Astrocyte of the spinal cord (primary cell): ENCODE measurements around the gene MRM1.
A peak's percentile ranks its signal among the peaks of the same experiment; 100 is the strongest.

ENCODE experiments used
- DNase-seq: peaks from one replicate; pipeline ENCODE4 v3.0.0; 2011; ENCODE audit warnings: low read depth, low spot score
- H3K4me3 ChIP-seq: 2 replicates; pipeline ENCODE4 v1.5.1; 2011; ENCODE audit warnings: low read depth, mild to moderate bottlenecking, low read length, moderate library complexity
- in situ Hi-C: cut with HindIII; loops from 2 replicates; pipeline ENCODE4 v1.10.0; 2017; ENCODE audit warnings: low sequenced_read_pairs
- TF ChIP-seq, protein P1 (sequence below): IDR thresholded peaks from 2 replicates; pipeline ENCODE4 v1.5.1; 2012; ENCODE audit warnings: low read depth, mild to moderate bottlenecking, low read length, inconsistent platforms

Gene MRM1

DNA sequence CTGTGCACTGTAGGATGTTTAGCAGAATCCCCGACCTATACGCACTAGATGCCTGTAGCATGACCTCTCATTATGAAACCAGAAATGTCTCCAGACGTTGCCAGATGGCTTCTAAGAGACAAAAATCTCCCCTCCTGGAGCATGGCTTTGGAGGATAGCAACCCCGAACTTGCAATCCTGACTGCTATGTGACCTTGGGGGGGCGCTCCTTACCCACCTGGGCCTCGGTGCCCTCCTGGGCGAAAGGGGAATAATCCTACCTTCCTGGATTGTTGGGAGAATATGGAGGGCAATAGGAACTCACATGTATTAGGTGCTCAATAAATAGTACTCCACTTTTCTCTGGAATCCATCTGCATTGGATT, 8.1 kb downstream of the MRM1 start:
- DNase-seq, result no peak
- in situ Hi-C loops, result no loop called here
- TF ChIP-seq, protein P1, sequence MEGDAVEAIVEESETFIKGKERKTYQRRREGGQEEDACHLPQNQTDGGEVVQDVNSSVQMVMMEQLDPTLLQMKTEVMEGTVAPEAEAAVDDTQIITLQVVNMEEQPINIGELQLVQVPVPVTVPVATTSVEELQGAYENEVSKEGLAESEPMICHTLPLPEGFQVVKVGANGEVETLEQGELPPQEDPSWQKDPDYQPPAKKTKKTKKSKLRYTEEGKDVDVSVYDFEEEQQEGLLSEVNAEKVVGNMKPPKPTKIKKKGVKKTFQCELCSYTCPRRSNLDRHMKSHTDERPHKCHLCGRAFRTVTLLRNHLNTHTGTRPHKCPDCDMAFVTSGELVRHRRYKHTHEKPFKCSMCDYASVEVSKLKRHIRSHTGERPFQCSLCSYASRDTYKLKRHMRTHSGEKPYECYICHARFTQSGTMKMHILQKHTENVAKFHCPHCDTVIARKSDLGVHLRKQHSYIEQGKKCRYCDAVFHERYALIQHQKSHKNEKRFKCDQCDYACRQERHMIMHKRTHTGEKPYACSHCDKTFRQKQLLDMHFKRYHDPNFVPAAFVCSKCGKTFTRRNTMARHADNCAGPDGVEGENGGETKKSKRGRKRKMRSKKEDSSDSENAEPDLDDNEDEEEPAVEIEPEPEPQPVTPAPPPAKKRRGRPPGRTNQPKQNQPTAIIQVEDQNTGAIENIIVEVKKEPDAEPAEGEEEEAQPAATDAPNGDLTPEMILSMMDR, result no peak

DNA sequence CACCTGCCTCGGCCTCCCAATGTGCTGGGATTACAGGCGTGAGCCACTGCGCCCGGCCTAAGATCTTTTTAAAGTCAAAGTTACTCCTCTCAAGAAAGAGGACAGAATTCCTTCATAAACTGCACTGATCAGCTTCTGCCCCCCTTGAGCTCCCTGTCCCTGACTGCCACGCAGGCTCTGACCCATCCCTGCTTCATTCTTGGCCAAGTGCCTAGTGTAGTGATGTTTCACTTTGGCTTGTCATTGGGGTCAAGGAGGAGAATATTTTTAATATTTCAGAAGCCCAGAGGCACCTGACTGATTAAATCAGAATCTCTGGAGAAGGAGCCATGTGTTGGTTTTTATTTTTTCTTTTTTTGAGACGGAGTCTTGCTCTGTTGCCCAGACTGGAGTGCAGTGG, 9.1 kb downstream of the MRM1 start:
- in situ Hi-C loops, result no loop called here
- no peak overlapping the region for H3K4me3 ChIP-seq
- DNase-seq, result no peak
- TF ChIP-seq, protein P1, result no peak

More for the DNA sequence above, 8.1 kb downstream of the MRM1 start:
- H3K4me3 ChIP-seq, result no peak overlapping the region

GRCh38 chr17:36611345-36612072, 10.1 kb downstream of the MRM1 start:
- in situ Hi-C loops, result no loop called here
- peak; percentile 78 for DNase-seq
- TF ChIP-seq, protein P1, result no peak
- no peak overlapping the region for H3K4me3 ChIP-seq

DNA sequence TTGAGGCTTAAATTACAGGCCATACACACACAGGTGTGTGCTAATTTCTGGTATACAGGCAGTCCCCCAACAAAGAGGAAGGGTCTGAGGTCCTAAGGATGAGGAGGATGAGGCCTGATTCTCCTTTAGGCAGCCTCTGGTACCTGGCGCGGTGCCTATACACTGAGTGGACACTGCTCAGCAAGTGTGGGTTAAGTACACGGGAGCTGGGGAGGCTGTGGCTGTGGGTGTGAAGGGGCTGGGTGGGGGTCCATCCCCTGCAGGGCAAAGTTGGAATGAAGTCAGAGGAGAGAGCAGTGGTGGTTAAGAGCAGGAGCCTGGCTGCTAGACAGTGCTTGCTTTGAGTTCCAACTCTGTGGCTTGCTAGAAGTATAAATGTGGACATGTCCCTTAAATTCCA, 10.9 kb downstream of the MRM1 start:
- in situ Hi-C loops, result no loop called here
- TF ChIP-seq, protein P1, result no peak
- no peak overlapping the region for H3K4me3 ChIP-seq
- no peak for DNase-seq

- DNase-seq, result no peak
- in situ Hi-C loops, result no loop called here
- TF ChIP-seq, protein P1, result no peak
- H3K4me3 ChIP-seq, result no peak overlapping the region
Observed at GRCh38 chr17:36613155-36613554, 11.8 kb downstream of the MRM1 start.

- in situ Hi-C loops, result no loop called here
- DNase-seq, result no peak
- H3K4me3 ChIP-seq, result no peak overlapping the region
- TF ChIP-seq, protein P1, result no peak
Observed at GRCh38 chr17:36614081-36614480, 12.7 kb downstream of the MRM1 start.
